Measurements from ENCODE around the gene TMED9. TPM values are rescaled to one million over a fixed set of nuclear protein-coding genes. Genes with fewer than 3 reads are reported as not detected.

Gene TMED9
- total RNA-seq, 1 donor from 2014 or later = 113 TPM

DNA sequence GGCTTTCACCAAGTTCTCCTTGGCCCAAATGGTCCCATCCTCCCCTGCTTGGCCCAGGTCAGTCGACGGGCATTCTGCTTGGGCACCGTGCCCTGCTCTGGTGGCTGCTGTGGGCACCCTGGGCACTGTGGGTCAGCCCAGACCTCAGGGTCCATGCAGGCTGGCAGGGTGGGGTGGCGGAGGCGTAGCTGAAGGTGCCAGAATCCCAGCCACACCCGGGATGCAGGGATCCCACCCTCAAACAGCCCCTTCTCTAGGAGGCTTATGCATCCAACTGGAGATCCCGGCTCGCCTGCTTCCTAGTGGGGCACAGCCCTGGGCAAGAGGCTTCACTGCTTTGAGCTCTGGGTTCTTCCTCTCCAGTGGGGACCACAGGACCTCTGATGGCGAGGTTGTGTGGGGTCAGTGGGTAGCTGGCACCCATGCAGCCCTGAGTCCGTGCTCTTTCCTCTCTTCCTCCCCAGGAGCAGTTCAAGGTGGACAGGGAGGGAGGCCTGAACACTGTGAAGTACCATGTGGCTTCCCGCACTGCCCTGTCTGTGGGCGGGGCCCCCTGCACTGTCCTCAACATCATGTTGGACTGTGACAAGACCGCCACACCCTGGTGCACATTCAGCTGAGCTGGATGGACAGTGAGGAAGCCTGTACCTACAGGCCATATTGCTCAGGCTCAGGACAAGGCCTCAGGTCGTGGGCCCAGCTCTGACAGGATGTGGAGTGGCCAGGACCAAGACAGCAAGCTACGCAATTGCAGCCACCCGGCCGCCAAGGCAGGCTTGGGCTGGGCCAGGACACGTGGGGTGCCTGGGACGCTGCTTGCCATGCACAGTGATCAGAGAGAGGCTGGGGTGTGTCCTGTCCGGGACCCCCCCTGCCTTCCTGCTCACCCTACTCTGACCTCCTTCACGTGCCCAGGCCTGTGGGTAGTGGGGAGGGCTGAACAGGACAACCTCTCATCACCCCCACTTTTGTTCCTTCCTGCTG is 17.4 kb downstream of the TMED9 start:
- Histone ChIP-seq H3K9me3 (no peaks in the 10 kb centered on the region), H3K27ac (no peak overlapping the region), H3K4me3 (no peak overlapping the region), H3K4me1 (no peaks in the 10 kb centered on the region), H3K27me3 (no peaks in the 10 kb centered on the region), H3K36me3 (peaks cover 9 to 11% of the 10 kb centered on the region in 2 donors)
- intact Hi-C loops (cut with DNase I) = no loop called here
- TF ChIP-seq CTCF (IDR thresholded peaks at IDR 0.05) = no peak
- DNase-seq (ENCODE audit: low spot score in 2 of 2) = no peak

DNA sequence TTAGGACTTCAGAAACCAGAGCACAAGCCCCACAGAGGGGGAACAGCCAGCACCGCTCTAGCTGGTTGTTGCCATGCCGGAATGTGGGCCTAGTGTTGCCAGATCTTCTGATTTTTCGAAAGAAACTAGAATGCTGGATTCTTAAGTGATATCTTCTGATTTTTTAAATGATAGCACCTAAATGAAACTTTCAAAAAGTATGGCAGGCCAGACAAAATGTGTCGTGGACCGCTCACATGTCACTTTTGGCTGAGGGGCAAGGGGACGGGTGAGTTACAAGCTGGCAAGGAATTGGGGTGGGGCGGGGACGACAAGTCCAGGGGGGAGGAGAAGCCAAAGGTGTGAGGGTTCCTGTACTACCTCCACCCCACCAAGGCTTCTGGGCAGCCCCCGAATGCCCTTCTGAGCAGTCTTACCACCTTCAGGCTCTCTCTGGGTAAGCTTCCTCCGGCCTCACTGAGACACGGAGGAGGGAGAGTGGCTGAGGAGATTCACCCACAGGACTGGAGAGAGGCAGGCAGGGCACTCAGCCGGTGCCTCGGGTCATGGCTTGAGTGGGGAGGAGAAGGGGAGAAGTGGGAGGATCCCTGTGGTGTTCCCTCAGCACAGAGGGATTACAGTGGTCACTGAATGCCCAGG is 18.2 kb downstream of the TMED9 start:
- Histone ChIP-seq H3K9me3 (no peaks in the 10 kb centered on the region), H3K4me1 (no peaks in the 10 kb centered on the region), H3K4me3 (no peak overlapping the region), H3K36me3 (peaks cover 7 to 9% of the 10 kb centered on the region in 2 donors), H3K27me3 (no peaks in the 10 kb centered on the region), H3K27ac (no peak overlapping the region)
- intact Hi-C loops (cut with DNase I) = no loop called here
- no peak for DNase-seq (ENCODE audit: low spot score in 2 of 2)
- TF ChIP-seq CTCF (IDR thresholded peaks at IDR 0.05) = no peak

- no peak for DNase-seq (ENCODE audit: low spot score in 2 of 2)
- Histone ChIP-seq H3K4me1 (no peaks in the 10 kb centered on the region), H3K4me3 (no peak overlapping the region), H3K36me3 (peaks cover 7 to 9% of the 10 kb centered on the region in 2 donors), H3K27ac (no peak overlapping the region), H3K9me3 (no peaks in the 10 kb centered on the region), H3K27me3 (no peaks in the 10 kb centered on the region)
- TF ChIP-seq CTCF (IDR thresholded peaks at IDR 0.05) = no peak
- intact Hi-C loops (cut with DNase I) = no loop called here
Measured at GRCh38 chr5:177610770-177611445, 18.9 kb downstream of the TMED9 start.

DNA sequence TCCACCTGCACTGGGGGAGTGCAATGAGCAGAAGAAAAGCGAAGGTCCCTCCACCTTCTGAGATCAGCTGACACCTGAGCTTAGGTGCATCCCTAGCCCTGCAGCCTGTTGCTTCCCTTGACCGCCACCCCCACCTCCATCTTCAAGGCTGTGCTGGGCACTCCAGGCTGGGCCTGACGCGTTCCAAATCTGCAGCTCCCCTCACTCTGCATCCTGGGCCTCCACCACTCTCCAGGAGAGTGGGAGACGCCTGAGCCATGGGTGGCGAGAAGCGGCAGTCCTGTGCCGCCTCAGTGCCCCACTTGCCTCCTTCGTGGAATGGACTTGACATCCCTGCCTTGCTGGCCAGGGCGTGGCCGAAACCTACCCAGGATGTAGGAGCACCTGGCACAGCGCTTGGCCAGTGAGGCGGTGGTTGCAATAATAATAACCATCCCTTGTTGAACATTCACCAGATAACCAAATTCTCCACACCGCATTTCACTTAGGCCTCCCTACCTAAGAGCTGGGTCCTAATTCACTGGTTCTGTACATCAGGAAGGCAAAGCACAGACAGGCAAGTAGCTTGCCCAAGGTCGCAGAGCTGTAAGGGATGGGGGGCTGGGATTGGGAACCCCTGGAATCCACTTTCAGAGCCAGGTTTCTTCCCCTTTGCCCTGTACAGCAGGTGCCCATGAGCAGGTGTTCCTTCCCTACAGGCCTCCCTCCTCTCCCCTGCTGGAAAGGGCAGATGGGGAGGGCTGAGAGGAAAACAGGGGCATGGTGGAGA is 19.6 kb downstream of the TMED9 start:
- no peaks in the 10 kb centered on the region for H3K9me3 ChIP-seq
- intact Hi-C loops (cut with DNase I) = no loop called here
- peaks cover 7 to 9% of the 10 kb centered on the region in 2 donors for H3K36me3 ChIP-seq
- no peak overlapping the region for H3K4me3 ChIP-seq
- no peak for TF ChIP-seq CTCF (IDR thresholded peaks at IDR 0.05)
- DNase-seq (ENCODE audit: low spot score in 2 of 2) = no peak
- no peaks in the 10 kb centered on the region for H3K27me3 ChIP-seq
- H3K4me1 ChIP-seq = no peaks in the 10 kb centered on the region
- H3K27ac ChIP-seq = no peak overlapping the region

DNA sequence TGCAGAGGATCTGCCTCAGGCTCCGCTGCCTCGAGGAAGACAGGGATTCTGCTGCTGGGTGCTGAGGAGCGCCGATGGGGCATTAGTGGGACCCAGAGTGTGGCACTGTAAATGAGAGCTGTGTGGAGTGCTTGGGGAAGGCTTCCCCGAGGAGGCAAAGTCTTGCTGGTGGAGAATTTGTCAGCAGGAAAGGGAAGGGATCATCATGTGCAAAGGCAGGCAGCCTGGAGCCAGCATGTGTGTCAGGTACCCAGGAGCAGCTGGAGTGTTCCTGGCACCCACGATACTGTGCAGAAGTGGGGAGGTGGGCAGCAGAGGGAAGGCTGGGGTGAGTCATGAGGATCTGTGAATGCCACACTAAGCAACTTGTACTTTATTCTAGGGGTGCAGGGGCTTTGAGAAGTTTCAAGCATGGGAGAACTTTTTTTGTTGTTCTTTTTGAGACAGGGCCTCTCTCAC is 20.2 kb downstream of the TMED9 start:
- Histone ChIP-seq H3K9me3 (no peaks in the 10 kb centered on the region), H3K4me1 (no peaks in the 10 kb centered on the region), H3K27ac (no peak overlapping the region), H3K27me3 (no peaks in the 10 kb centered on the region), H3K4me3 (no peak overlapping the region), H3K36me3 (peaks cover 7 to 9% of the 10 kb centered on the region in 2 donors)
- DNase-seq (ENCODE audit: low spot score in 2 of 2) = no peak
- no peak for TF ChIP-seq CTCF (IDR thresholded peaks at IDR 0.05)
- intact Hi-C loops (cut with DNase I) = no loop called here
